SK-N-SH (cell line): ENCODE measurements around the gene DR1.

ENCODE experiments used
- CHD2 ChIP-seq: fragments of 150-350 bp; IDR thresholded peaks from 2 replicates; pipeline ENCODE4 v1.6.1; 2018; ENCODE audit warnings: low read length; ENCODE audit not compliant: partially characterized antibody
- CTCF ChIP-seq: fragments of 200-600 bp; sonication (generic); IDR thresholded peaks from 2 replicates; pipeline ENCODE4 v1.6.1; 2017; ENCODE audit warnings: antibody characterized with exemption, mild to moderate bottlenecking, moderate library complexity
- EP300 ChIP-seq, 2 experiments: IDR thresholded peaks; 2 replicates each; pipeline versions ENCODE4 v1.4.0 to v1.6.1; 2012; ENCODE audit warnings: borderline replicate concordance in 1 of 2, low read depth in 1 of 2, low read length in 1 of 2
- MXI1 ChIP-seq: IDR thresholded peaks from 2 replicates; pipeline ENCODE4 v1.6.1; 2012; ENCODE audit warnings: mild to moderate bottlenecking, low read depth, low read length, improper control_type of control experiment
- NRF1 ChIP-seq: IDR thresholded peaks from 2 replicates; pipeline ENCODE4 v1.6.1; 2012; ENCODE audit warnings: low read depth, mild to moderate bottlenecking, low read length
- RAD21 ChIP-seq: IDR thresholded peaks from 2 replicates; pipeline ENCODE4 v1.6.1; 2012; ENCODE audit warnings: mild to moderate bottlenecking, low read length
- REST ChIP-seq: IDR thresholded peaks from 2 replicates; pipeline ENCODE4 v1.6.1; 2012; ENCODE audit warnings: mild to moderate bottlenecking, low read depth, low read length, moderate library complexity
- RFX5 ChIP-seq: IDR thresholded peaks from 2 replicates; pipeline ENCODE4 v1.6.1; 2012; ENCODE audit warnings: mild to moderate bottlenecking, improper control_type of control experiment, low read length
- RXRA ChIP-seq: IDR thresholded peaks from 2 replicates; pipeline ENCODE4 v1.4.0; 2012; ENCODE audit warnings: low read depth, mild to moderate bottlenecking, borderline replicate concordance
- TAF1 ChIP-seq: IDR thresholded peaks from 2 replicates; pipeline ENCODE4 v1.6.1; 2012; ENCODE audit warnings: low read depth, mild to moderate bottlenecking, low read length, moderate library complexity, borderline replicate concordance
- YY1 ChIP-seq: IDR thresholded peaks from 2 replicates; pipeline ENCODE4 v1.4.0; 2012; ENCODE audit warnings: low read depth, mild to moderate bottlenecking
- TF ChIP-seq, protein P1 (sequence below): IDR thresholded peaks from 2 replicates; pipeline ENCODE4 v1.4.0; 2012; ENCODE audit warnings: low read depth
- TF ChIP-seq, protein P2 (sequence below): IDR thresholded peaks from 2 replicates; pipeline ENCODE4 v1.4.0; 2012; ENCODE audit warnings: low read depth, borderline replicate concordance

GRCh38 chr1:93415296-93415695 is 69.6 kb downstream of the DR1 start:
- TF ChIP-seq RFX5, result no peak
- TF ChIP-seq, protein P1, sequence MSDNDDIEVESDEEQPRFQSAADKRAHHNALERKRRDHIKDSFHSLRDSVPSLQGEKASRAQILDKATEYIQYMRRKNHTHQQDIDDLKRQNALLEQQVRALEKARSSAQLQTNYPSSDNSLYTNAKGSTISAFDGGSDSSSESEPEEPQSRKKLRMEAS, result no peak
- no peak for TF ChIP-seq CTCF
- TF ChIP-seq REST, result no peak
- TF ChIP-seq RXRA, result no peak
- TF ChIP-seq, protein P2, sequence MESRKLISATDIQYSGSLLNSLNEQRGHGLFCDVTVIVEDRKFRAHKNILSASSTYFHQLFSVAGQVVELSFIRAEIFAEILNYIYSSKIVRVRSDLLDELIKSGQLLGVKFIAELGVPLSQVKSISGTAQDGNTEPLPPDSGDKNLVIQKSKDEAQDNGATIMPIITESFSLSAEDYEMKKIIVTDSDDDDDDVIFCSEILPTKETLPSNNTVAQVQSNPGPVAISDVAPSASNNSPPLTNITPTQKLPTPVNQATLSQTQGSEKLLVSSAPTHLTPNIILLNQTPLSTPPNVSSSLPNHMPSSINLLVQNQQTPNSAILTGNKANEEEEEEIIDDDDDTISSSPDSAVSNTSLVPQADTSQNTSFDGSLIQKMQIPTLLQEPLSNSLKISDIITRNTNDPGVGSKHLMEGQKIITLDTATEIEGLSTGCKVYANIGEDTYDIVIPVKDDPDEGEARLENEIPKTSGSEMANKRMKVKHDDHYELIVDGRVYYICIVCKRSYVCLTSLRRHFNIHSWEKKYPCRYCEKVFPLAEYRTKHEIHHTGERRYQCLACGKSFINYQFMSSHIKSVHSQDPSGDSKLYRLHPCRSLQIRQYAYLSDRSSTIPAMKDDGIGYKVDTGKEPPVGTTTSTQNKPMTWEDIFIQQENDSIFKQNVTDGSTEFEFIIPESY, result no peak
- TF ChIP-seq EP300 (IDR thresholded peaks at IDR 0.05; ENCODE audit: borderline replicate concordance in 1 of 2, low read depth in 1 of 2, low read length in 1 of 2), result no peak
- TF ChIP-seq CHD2, result no peak
- TF ChIP-seq TAF1, result no peak
- no peak for TF ChIP-seq NRF1
- TF ChIP-seq RAD21, result no peak
- no peak for TF ChIP-seq MXI1
- TF ChIP-seq YY1, result no peak
